GM19463 (cell line): ENCODE measurements around the gene VAMP8.
"Not testable (repeated sequence)": the region's sequence is repeated elsewhere in the genome, so short reads cannot be mapped to it uniquely, and the experiment has no call there.

ENCODE experiments used
- ATAC-seq: cut with Tn5 transposase; IDR thresholded peaks from one replicate; pipeline ENCODE4 v1.9.1; 2021; ENCODE audit warnings: mild to moderate bottlenecking, moderate library complexity; ENCODE audit not compliant: unreplicated experiment

Gene VAMP8

DNA sequence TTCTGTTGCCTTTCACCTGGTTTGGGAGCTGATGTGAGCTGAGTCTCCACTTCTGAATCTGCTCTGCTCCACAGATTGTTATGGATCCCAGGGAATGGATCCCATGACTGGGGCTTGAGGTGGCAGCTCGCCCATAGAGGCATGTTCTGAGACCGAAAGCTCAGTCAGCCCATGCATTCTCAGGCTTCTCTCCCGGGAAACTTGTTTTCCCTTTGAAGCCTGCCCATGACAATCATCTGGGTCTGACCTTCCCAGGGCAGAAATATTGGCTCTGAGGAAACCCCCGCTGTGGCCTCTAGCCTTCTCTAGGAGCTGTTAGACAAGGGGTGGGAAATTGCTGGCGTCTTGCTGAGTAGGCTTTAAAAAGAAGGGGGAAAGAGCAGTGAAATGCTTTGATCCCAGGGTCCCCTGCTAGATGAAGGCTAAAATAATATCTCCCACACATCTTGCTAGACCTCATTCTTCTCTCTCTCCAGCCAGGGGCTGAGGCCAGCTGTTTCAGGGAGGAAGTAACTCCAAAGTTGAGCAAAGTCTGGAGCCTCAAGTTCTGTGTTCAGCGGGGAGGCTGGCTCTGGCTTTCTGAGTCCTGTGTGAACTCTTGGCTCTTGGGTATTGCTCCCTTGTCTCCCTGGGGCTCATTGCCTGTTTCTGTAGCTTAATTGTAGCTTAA, 2.0 kb downstream of the VAMP8 start:
- no peak for ATAC-seq

- no peak for ATAC-seq
These were observed 2.8 kb downstream of the VAMP8 start for GRCh38 chr2:85580206-85580605.

GRCh38 chr2:85582492-85582891, 5.1 kb downstream of the VAMP8 start:
- ATAC-seq, result no peak

- ATAC-seq, result peak; percentile 62
These were observed 6.4 kb downstream of the VAMP8 start for GRCh38 chr2:85583667-85584353.

DNA sequence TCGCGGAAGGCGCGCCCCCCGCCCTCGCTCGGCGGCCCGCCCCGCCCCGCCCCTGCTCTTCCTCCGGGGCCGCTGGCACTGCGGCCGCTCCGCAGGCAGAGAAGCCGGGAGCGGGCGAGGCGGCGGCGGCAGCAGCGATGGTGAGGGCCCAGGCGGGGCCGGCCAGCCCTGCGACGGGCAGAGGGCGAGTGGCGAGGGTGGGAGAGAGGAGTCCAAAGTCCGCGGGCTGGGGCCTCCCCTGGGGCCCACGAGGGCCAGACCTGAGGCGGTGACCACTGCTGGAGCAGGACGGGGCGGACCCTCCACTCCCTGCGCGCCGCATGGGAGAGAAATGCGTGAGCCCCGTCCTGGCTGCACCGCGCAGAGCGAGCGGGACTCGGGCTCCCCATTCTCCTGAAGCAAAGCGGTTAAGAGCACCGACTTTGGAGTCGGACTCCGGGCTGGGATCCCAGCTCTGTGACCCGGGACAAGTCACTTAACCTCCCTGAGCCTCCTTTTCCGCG, 7.0 kb downstream of the VAMP8 start, which contains the start of gene VAMP5:
TSS of gene VAMP5 (plus strand) at position 78 of the 503 bp plus-strand sequence. CDS start at position 138, 60 bp downstream.
- ATAC-seq, result peak; percentile 28

- peak; percentile 39 for ATAC-seq
These were observed 7.7 kb downstream of the VAMP8 start for GRCh38 chr2:85584857-85585780.

- no peak for ATAC-seq
These were observed 8.4 kb downstream of the VAMP8 start for GRCh38 chr2:85585781-85586105.

DNA sequence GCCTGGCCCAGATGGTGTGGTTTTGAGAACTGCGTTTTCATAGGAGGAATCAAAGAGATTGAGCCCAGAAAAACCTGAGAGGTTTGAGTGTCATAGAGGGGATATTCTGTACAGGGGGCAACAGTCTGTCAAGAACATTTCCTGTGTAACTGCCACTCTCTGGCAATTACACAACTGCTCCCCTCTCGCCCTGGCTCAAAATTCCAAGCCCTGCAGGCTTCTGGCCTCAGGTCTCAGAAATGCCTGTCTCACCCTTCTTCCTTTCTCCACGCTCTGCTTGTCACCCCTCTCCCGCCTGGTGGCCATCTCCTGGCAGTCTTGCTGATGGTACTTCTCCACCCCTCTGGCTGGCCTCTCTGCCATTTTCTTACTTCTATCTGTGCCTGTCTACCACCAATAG, 10.8 kb downstream of the VAMP8 start:
- no peak for ATAC-seq

GRCh38 chr2:85588645-85589044, 11.3 kb downstream of the VAMP8 start:
- ATAC-seq, result no peak

DNA sequence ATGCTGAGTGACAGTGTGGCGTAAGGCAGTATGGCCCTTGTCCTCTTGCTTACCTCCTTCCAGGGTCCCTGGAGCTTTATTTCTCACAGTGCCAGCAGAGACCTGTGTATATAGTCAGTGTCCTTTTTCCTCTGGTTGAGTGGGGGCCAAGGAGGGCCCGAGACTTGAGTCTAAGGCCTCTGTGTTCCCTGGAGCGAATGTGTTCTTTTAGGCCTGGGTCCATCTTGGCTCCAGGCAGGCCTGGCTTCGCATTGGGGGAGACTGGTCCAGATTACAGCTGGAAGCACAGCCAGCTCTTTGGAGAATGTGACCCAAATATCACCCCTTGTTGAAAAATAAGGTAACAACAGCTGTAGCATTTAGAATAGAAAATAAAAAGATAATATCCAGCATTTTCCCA, 11.8 kb downstream of the VAMP8 start:
- no peak for ATAC-seq

GRCh38 chr2:85589982-85590791, 12.8 kb downstream of the VAMP8 start:
- ATAC-seq, result no peak

GRCh38 chr2:85590950-85591349, 13.6 kb downstream of the VAMP8 start:
- no peak for ATAC-seq

- no peak for ATAC-seq
These were observed 14.2 kb downstream of the VAMP8 start for GRCh38 chr2:85591563-85591962.

DNA sequence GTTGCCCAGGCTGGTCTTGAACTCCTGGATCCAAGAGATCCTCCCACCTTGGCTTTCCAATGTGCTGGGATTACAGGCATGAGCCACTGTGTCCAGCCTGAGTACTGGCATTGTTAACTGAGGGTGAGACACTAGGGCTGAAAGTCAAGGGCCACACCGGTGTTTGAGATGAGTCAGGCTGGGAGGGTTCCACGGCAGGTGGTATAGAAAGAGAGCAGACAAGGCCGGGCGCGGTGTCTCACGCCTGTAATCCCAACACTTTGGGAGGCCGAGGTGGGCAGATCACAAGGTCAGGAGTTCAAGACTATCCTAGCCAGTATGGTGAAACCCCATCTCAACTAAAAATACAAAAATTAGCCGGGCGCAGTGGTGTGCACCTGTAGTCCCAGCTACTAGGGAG, 14.9 kb downstream of the VAMP8 start:
- ATAC-seq, result not testable (repeated sequence)

DNA sequence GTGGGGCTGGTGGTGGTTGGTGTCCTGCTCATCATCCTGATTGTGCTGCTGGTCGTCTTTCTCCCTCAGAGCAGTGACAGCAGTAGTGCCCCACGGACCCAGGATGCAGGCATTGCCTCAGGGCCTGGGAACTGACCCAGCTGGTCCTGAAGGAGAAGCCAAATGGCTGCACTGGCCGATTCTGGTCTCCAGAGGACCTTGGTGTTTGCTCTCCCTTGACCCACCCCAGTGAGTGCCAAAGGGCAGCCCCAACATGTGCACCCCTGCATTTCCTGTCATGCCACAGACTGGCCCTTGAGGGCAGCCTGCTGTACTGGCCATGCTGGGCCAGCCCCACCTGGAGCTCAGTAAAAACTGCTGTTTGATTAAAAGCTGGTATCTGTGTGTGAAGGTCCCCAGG, 15.6 kb downstream of the VAMP8 start:
- ATAC-seq, result no peak

DNA sequence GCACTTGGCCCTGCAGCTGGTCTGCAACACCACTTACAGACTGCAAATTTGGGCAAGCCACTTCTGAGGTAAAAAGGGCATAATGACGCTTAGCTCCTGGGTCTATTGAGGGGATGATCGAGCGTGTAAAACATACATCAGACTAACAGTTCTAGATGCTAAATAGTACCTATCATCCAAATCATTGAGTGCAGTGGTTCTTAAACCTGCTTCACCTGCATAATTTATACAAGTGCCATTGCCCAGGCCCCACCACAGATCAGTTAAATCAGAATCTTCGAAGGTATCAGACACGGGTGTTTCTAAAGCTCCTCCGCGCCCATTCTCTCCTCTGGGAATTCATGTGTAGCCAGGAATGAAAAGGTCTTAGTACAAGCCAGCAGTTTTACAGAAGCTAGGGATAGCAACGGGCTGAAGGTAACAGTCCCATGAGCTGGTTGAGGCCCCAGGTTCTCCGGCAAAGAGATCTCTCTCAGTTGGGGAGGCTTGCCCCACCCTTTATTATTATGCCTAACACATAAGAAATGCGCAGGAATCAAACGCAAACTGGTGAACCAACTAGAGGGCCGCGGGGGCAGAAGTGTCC, 17.4 kb downstream of the VAMP8 start:
- no peak for ATAC-seq

- peak; percentile 98 for ATAC-seq
These were observed 18.1 kb downstream of the VAMP8 start, which contains the start of gene RNF181 for GRCh38 chr2:85595301-85596025. Gene RNF181, plus strand, starts transcription at chr2:85595745. Its CDS starts 19 bp downstream, at chr2:85595764.

- ATAC-seq, result no peak
These were observed 18.6 kb downstream of the VAMP8 start for GRCh38 chr2:85596026-85596333.

GRCh38 chr2:85596486-85597143, 19.2 kb downstream of the VAMP8 start:
- ATAC-seq, result no peak
